Measurements from ENCODE around the gene MRPL14. TPM values are rescaled to one million over a fixed set of nuclear protein-coding genes. Genes with fewer than 3 reads are reported as not detected.

The MRPL14 gene
- total and polyA plus RNA-seq, 3 donors from 2014 or later: 47.6 to 86.5 (median 53.5) TPM

- H3K27me3 ChIP-seq: no peaks in the 10 kb centered on the region
- no peak overlapping the region for H3K27ac ChIP-seq
- no peaks in the 10 kb centered on the region for H3K36me3 ChIP-seq (ENCODE audit: low read depth, missing control alignments)
- TF ChIP-seq CTCF (IDR thresholded peaks at IDR 0.05): no peak
- no peak for TF ChIP-seq POLR2A (IDR thresholded peaks at IDR 0.05)
- H3K4me1 ChIP-seq: no peaks in the 10 kb centered on the region
- no peak for DNase-seq
- no peak overlapping the region for H3K4me3 ChIP-seq
- H3K9me3 ChIP-seq: no peaks in the 10 kb centered on the region
- 86 to 100% methylated on average over 1 to 5 of the region's 5 CpGs for WGBS, 2 donors
- intact Hi-C loops (cut with DNase I; ENCODE audit: low total_unique reads): loop anchor here (5.0 kb wide), 1 partner anchor 62 kb away; no protein-coding TSS in a partner anchor
These were observed 36.8 kb downstream of the MRPL14 start for GRCh38 chr6:44090465-44090864.

GRCh38 chr6:44088827-44089590 is 38.2 kb downstream of the MRPL14 start:
- Histone ChIP-seq H3K4me1 (no peaks in the 10 kb centered on the region), H3K27me3 (no peaks in the 10 kb centered on the region), H3K9me3 (no peaks in the 10 kb centered on the region), H3K27ac (no peak overlapping the region), H3K36me3 (ENCODE audit: low read depth, missing control alignments) (no peaks in the 10 kb centered on the region), H3K4me3 (no peak overlapping the region)
- TF ChIP-seq CTCF (IDR thresholded peaks at IDR 0.05): no peak
- no peak for TF ChIP-seq POLR2A (IDR thresholded peaks at IDR 0.05)
- WGBS, 2 donors: 84% methylated on average over 6 to 11 of the region's 11 CpGs
- DNase-seq: no peak
- intact Hi-C loops (cut with DNase I; ENCODE audit: low total_unique reads): no loop called here

GRCh38 chr6:44087623-44088022 is 39.6 kb downstream of the MRPL14 start:
- intact Hi-C loops (cut with DNase I; ENCODE audit: low total_unique reads): no loop called here
- no peak for DNase-seq
- Histone ChIP-seq H3K27me3 (no peaks in the 10 kb centered on the region), H3K4me3 (no peak overlapping the region), H3K36me3 (ENCODE audit: low read depth, missing control alignments) (no peaks in the 10 kb centered on the region), H3K4me1 (no peaks in the 10 kb centered on the region), H3K27ac (no peak overlapping the region), H3K9me3 (no peaks in the 10 kb centered on the region)
- TF ChIP-seq POLR2A (IDR thresholded peaks at IDR 0.05) (no peak), CTCF (IDR thresholded peaks at IDR 0.05) (no peak)
- WGBS, 2 donors: 98 to 100% methylated on average over 2 of the region's 2 CpGs

- WGBS, 2 donors: 67 to 89% methylated on average over 5 to 9 of the region's 9 CpGs
- no peak for TF ChIP-seq CTCF (IDR thresholded peaks at IDR 0.05)
- TF ChIP-seq POLR2A (IDR thresholded peaks at IDR 0.05): no peak
- no peaks in the 10 kb centered on the region for H3K4me1 ChIP-seq
- H3K36me3 ChIP-seq (ENCODE audit: low read depth, missing control alignments): no peaks in the 10 kb centered on the region
- no peak overlapping the region for H3K4me3 ChIP-seq
- H3K9me3 ChIP-seq: no peaks in the 10 kb centered on the region
- DNase-seq: no peak
- no peak overlapping the region for H3K27ac ChIP-seq
- intact Hi-C loops (cut with DNase I; ENCODE audit: low total_unique reads): no loop called here
- no peaks in the 10 kb centered on the region for H3K27me3 ChIP-seq
These were observed 40.2 kb downstream of the MRPL14 start for GRCh38 chr6:44086931-44087574.

All from testis (tissue), 3 donors.